Tongue (tissue), 2 donors: ENCODE data around the gene TSHB. TPM values are rescaled to one million over a fixed set of nuclear protein-coding genes. Genes with fewer than 3 reads are reported as not detected.

ENCODE experiments used
- DNase-seq: peaks from one replicate; pipeline ENCODE4 v3.0.0-alpha.2; 2015
- total RNA-seq: library from RNA; depleted of rRNA; stranded (reverse); fragments of >200 nt; gene quantifications from one replicate; pipeline ENCODE4 v1.2.3, GENCODE V29; 2014

TSHB gene
- total RNA-seq, 1 donor from 2014 or later: not detected

GRCh38 chr1:115060501-115060900 lies 30.9 kb downstream of the TSHB start:
- no peak for DNase-seq

- no peak for DNase-seq
These were observed 32.9 kb downstream of the TSHB start for GRCh38 chr1:115062542-115063004.

- DNase-seq: no peak
These were observed 33.7 kb downstream of the TSHB start for GRCh38 chr1:115063228-115063901.

- no peak for DNase-seq
These were observed 34.8 kb downstream of the TSHB start for GRCh38 chr1:115064461-115064860.

- no peak for DNase-seq
These were observed 35.4 kb downstream of the TSHB start for GRCh38 chr1:115065021-115065420.

- peak; percentile 22 for DNase-seq
These were observed 37.7 kb downstream of the TSHB start for GRCh38 chr1:115067161-115067859.

GRCh38 chr1:115068826-115069585 lies 39.4 kb downstream of the TSHB start:
- DNase-seq: no peak

GRCh38 chr1:115069659-115070308 lies 40.2 kb downstream of the TSHB start:
- no peak for DNase-seq

- DNase-seq: no peak
These were observed 41.5 kb downstream of the TSHB start for GRCh38 chr1:115071012-115071664.

- DNase-seq: peak; percentile 19
These were observed 43.9 kb downstream of the TSHB start for GRCh38 chr1:115073298-115074087.

GRCh38 chr1:115074839-115075534 lies 45.4 kb downstream of the TSHB start:
- no peak for DNase-seq

- no peak for DNase-seq
These were observed 46.8 kb downstream of the TSHB start for GRCh38 chr1:115076384-115076915.

- no peak for DNase-seq
These were observed 47.8 kb downstream of the TSHB start for GRCh38 chr1:115077286-115077983.

- DNase-seq: no peak
These were observed 48.3 kb downstream of the TSHB start for GRCh38 chr1:115077984-115078330.

GRCh38 chr1:115078708-115079107 lies 49.1 kb downstream of the TSHB start:
- DNase-seq: no peak

- peak; percentile 29 for DNase-seq
These were observed 53.3 kb downstream of the TSHB start for GRCh38 chr1:115082949-115083348.
